Lower lobe of right lung (tissue), 2 donors: ENCODE data around the gene MAP3K10. TPM values are rescaled to one million over a fixed set of nuclear protein-coding genes. Genes with fewer than 3 reads are reported as not detected.
"Not testable (repeated sequence)": the region's sequence is repeated elsewhere in the genome, so short reads cannot be mapped to it uniquely, and the experiment has no call there.

Source experiments
- ATAC-seq, 2 donors: fragments of 200-7000 bp; cut with Tn5 transposase; one replicate each; pipeline ENCODE4 v1.9.1; 2020 to 2022; ENCODE audit warnings: mild to moderate bottlenecking in 2 of 2, moderate library complexity in 2 of 2
- DNase-seq: peaks from one replicate; pipeline ENCODE4 v3.0.0-alpha.2; 2020
- H3K27ac ChIP-seq: fragments of 200-600 bp; one replicate; pipeline ENCODE4 v1.8.0; 2022
- H3K27me3 ChIP-seq: fragments of 200-600 bp; one replicate; pipeline ENCODE4 v1.8.0; 2022; ENCODE audit warnings: low read depth
- H3K36me3 ChIP-seq: fragments of 200-600 bp; one replicate; pipeline ENCODE4 v1.8.0; 2022; ENCODE audit warnings: mild to moderate bottlenecking
- H3K4me1 ChIP-seq: fragments of 200-600 bp; one replicate; pipeline ENCODE4 v1.8.0; 2022
- H3K4me3 ChIP-seq: fragments of 200-600 bp; one replicate; pipeline ENCODE4 v1.8.0; 2022; ENCODE audit warnings: mild to moderate bottlenecking
- H3K9me3 ChIP-seq: fragments of 200-600 bp; one replicate; pipeline ENCODE4 v1.8.0; 2022
- CTCF ChIP-seq: fragments of 200-600 bp; IDR thresholded peaks from one replicate; pipeline ENCODE4 v1.8.0; 2022; ENCODE audit warnings: antibody characterized with exemption, mild to moderate bottlenecking
- intact Hi-C: fragments of 100-400 bp; cut with DNase I; formaldehyde crosslinking; loops from one replicate; pipeline ENCODE4 v1.11.0; 2022
- total RNA-seq: library from RNA; stranded (reverse); fragmentation: NEBNext Ultra II Directional; extraction: Animal tissue kit (Norgen Biotek cat#: 25700); gene quantifications from one replicate; pipeline ENCODE4 v1.2.1, GENCODE V29; 2021
- donor health status: DM: no; HTN: yes; CAD: no; lungs with severe emphysema.

MAP3K10 gene
- total RNA-seq, 1 donor from 2014 or later: 17.4 TPM

GRCh38 chr19:40216013-40216776 lies 25.0 kb downstream of the MAP3K10 start:
- peaks cover 10% of the 10 kb centered on the region for H3K4me1 ChIP-seq
- no peaks in the 10 kb centered on the region for H3K9me3 ChIP-seq
- H3K27me3 ChIP-seq: peaks cover 39% of the 10 kb centered on the region
- H3K4me3 ChIP-seq: no peak overlapping the region
- DNase-seq: no peak
- H3K36me3 ChIP-seq: peaks cover 5% of the 10 kb centered on the region
- no peak for TF ChIP-seq CTCF
- ATAC-seq: no peak
- intact Hi-C loops: no loop called here
- no peak overlapping the region for H3K27ac ChIP-seq

- Histone ChIP-seq H3K4me1 (peaks cover 10% of the 10 kb centered on the region), H3K4me3 (no peak overlapping the region), H3K27ac (no peak overlapping the region), H3K9me3 (no peaks in the 10 kb centered on the region), H3K27me3 (peaks cover 39% of the 10 kb centered on the region), H3K36me3 (peaks cover 2% of the 10 kb centered on the region)
- ATAC-seq (no peak), DNase-seq (no peak)
- TF ChIP-seq CTCF: no peak
- intact Hi-C loops: no loop called here
These were observed 25.5 kb downstream of the MAP3K10 start for GRCh38 chr19:40216777-40217026.

- H3K27me3 ChIP-seq: peaks cover 39% of the 10 kb centered on the region
- no peaks in the 10 kb centered on the region for H3K36me3 ChIP-seq
- H3K4me3 ChIP-seq: peak overlapping the region; percentile 8
- peaks cover 10% of the 10 kb centered on the region for H3K4me1 ChIP-seq
- ATAC-seq (peak; percentile 58 to 59), DNase-seq (peak; percentile 73)
- no peak overlapping the region for H3K27ac ChIP-seq
- TF ChIP-seq CTCF: peak; percentile 34
- intact Hi-C loops: no loop called here
- H3K9me3 ChIP-seq: no peaks in the 10 kb centered on the region
These were observed 26.0 kb downstream of the MAP3K10 start for GRCh38 chr19:40217027-40217810.

GRCh38 chr19:40217934-40218890 lies 27.0 kb downstream of the MAP3K10 start, which contains the start of gene TTC9B:
TTC9B (minus strand) TSS chr19:40218384; CDS start chr19:40218381, 3 bp downstream.
- no peak for TF ChIP-seq CTCF
- Histone ChIP-seq H3K36me3 (no peaks in the 10 kb centered on the region), H3K27ac (no peak within 1 kb of the TSS), H3K27me3 (peaks cover 39% of the 10 kb centered on the region), H3K9me3 (no peaks in the 10 kb centered on the region), H3K4me3 (peak within 1 kb of the TSS; percentile 8), H3K4me1 (peaks cover 17% of the 10 kb centered on the region)
- ATAC-seq: no peak
- intact Hi-C loops: no loop called here
- DNase-seq: no peak

- peaks cover 46% of the 10 kb centered on the region for H3K27me3 ChIP-seq
- ATAC-seq, H3K36me3 ChIP-seq, H3K27ac ChIP-seq, H3K9me3 ChIP-seq, intact Hi-C loops, H3K4me3 ChIP-seq, DNase-seq: not testable (repeated sequence)
- peaks cover 21% of the 10 kb centered on the region for H3K4me1 ChIP-seq
These were observed 27.8 kb downstream of the MAP3K10 start for GRCh38 chr19:40219029-40219428.
